ENCODE measurements around the gene ASAP3.

The ASAP3 gene

DNA sequence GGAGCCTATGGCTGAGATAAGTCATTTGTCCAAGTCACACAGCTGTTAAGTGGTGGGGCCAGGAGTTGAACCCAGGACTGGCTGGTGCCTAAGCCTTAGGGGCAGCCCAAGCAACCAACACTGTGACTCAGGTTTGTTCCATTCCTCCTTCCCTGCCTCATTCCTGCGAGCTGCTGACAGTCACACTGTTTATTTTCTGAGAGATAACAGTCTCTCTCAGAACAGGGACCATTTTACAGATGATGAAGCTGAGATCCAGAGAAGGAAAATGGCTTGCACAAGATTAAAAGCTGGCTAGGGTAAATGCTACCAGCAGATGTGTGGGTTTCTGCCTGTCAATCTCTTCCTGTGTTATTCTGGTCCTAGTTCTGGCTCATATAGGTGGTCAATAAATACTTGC, 35.1 kb downstream of the ASAP3 start:
- no peak for DNase-seq

DNA sequence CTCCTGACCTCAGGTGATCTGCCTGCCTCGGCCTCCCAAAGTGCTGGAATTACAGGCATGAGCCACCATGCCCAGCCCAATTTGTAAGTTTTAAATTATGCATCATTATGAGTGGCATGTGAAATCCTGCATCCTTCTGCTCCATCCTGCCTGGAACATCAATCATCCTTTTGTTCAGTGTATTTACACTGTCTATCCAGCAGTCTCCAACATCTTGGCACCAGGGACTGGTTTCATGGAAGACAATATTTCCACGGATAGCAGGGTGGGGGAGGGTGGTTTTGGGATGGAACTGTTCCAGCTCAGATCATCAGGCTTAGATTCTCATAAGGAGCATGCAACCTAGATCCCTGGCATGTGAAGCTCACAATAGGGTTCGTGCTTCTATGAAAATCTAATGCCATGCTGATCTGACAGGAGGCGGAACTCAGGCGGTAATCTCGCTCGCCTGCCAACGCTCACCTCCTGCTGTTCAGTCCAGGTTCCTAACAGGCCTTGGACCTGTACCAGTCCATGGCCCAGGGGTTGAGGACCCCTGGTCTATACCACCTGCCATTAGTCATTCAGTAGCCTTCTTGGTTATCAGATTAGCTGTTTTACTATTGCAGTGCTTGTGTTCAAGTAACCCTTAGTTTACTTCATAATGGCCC, 37.2 kb downstream of the ASAP3 start:
- no peak for DNase-seq

DNA sequence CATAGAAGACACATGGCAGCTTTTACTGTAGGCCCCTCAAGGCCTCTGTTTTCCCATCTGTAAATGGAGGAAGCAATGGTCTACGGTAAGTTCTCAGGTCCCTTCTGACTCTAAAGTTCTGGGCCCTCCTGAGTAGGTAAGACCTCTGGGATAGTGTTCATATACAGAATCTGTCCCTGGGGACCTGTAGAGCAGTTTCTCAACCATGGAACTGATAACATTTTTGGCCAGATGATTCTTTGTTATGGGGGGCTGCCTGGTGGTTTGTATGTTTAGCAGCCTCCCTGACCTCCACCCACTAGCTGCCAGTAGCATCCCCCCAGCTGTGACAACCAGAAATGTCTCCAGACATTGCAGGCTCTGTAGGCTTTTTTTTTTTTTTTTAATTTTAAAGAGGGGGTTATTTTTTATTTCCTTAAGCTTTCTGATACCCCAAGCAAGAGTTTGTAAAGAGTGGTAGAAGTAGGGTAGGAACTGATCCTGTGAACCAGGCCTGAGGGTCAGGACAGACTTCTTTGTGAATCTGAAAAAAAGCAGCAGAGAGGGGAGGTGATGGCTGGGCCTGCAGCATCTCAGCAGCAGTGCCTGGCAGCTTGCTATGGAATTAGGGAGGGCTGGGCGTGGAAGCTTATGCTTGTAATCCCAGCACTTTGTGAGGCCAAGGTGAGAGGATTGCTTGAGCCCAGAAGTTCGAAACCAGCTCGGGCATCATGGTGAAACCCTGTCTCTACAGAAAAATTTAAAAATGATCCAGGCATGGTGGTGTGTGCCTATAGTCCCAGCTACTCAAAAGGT, 39.2 kb downstream of the ASAP3 start:
- no peak for DNase-seq

DNA sequence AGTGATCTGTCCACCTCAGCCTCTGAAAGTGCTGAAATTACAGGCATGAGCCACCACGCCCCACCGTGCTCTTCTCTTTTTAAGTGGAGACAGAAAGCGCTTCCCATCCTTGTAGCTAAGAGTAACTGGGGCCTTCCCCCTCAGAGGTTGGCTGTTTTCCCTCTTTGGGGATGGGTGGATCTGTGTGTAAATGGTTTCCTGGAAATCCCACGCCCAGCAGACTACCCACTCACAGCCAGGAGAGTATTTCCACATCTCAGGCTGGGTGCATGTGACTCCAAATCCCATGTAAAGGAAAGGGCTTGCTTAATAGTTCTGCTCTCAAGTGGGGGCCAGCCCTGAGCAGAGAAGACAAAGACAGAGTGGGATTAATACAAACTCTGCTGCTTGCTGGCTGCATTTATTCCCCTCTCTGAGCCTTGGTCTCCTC, 39.9 kb downstream of the ASAP3 start:
- no peak for DNase-seq

DNA sequence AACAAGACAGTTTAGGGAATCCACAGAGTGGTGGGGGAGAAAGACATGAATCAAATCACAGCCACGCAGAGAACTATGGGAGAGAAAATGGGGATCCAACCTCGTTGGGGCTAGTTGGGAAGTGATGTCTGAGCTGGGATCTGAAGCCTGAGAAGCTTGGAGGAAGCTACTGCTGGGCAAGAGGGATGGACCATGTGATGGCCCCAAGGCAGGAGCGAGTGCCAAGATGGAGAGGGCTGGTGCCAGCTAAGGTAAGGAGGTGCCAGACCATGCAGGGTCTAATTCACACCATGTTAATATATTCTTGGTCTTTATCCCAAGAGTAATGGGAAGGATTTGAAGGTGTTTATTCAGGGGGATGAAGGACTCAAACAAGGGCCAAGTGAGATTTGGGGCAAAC, 41.2 kb downstream of the ASAP3 start:
- DNase-seq, result no peak

DNA sequence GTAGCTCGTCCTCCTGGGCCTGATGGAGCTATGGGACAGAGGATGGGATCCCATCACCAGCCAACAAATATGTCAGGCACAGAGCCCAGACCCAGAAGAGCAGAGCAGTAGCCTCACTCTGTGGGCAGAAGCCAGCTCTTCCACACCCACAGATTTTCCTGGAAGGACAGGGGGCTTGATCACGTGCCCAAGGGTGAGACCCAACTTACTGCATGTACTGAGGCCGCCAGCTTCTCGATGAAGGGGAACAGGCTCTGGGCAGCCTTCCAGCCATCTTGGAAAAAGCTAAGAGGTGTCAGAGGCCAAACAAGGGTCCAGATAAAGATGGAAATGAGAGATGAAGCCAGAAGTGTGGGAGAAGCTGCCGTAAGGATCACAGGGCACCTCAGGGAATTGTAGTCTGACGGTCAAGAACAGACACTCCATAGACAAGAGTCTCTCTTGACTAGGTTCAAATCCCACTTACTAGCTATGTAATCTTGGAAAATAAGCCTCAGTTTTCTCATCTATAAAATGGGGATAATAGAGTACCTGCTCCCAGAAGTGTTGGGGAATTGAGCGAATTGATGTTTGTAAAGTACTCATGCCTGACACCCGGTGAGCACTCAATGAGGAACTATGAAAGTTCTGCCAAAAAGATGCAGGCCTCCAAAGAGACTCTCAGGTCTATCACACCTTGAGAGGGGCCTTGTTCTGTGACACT, 42.4 kb downstream of the ASAP3 start:
- DNase-seq, result no peak

DNA sequence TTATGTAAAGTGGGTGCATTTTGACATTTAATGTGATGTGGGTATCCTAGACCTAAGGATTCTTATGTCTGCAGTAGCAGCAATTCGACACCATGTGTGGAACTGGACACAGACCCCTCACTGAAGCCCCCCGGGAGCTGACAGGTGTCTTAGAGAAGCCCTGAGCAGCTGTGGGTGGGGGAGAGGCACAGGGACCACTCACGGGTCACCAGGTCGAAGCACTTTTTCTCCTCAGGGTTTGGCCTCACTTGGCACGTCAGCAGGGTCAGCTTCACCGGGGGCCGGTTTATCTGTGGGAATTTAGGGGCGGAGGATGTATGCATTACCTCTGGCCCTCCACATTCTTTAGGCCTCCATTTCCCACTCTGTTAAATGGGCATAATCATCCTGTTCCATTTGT, 45.4 kb downstream of the ASAP3 start:
- DNase-seq, result no peak

DNA sequence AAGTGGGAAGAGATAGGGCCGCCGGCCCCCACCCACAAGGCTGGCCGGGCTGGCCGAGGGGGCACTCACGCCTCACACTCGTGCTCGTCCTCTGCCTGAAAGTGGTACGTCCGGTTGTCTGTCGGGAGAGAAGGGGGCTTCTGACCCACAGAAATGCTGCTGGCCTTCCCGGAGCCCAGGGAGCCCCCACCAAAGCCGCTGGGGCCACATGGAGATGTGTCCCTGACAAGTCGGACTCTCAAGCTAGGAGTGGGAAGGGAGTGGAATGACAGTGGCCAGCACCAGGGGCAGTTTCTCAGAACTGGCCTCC, 46.7 kb downstream of the ASAP3 start:
- no peak for DNase-seq

DNA sequence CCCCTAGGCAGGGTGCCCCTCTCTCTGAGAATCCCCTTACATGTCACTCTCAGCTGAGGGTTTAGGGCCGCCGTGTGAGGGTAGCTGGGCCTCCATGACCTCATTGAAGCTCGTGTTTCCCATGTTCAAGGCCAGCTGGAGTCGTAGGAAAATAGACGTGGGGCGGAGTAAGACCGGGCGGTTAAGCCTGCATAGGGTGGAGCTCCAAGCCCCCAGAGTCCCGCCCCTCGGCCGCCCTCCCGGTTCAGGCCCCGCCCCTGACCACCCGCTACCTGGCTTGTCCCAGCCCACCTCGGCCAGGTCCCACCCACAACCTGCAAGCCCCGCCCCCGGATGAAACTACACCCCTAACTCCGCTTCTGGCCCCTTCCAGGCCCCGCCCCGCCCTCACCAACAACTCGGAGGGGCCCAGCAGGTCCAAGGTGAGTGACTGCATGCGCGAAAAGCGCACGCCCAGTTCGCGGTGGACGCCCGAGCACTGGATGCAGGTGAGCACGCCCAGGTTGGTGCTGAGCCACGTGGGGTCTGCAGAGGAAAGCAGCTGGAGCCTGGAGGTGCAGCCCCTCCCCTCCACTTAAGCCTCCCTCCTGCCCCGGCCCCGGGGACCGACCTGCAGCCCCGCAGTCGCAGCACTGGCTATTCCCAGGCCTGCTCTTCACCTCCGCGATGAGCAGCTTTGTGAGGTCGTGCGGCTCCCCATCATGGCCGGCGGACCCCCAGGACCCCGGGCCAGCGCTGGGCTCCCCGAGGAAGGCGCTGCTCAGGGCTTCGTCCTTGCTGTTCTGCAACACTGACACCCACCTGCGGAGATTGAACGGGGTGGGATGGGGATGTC, 47.2 kb downstream of the ASAP3 start:
- peak in 1 of 2 donors; percentile 52 for DNase-seq

DNA sequence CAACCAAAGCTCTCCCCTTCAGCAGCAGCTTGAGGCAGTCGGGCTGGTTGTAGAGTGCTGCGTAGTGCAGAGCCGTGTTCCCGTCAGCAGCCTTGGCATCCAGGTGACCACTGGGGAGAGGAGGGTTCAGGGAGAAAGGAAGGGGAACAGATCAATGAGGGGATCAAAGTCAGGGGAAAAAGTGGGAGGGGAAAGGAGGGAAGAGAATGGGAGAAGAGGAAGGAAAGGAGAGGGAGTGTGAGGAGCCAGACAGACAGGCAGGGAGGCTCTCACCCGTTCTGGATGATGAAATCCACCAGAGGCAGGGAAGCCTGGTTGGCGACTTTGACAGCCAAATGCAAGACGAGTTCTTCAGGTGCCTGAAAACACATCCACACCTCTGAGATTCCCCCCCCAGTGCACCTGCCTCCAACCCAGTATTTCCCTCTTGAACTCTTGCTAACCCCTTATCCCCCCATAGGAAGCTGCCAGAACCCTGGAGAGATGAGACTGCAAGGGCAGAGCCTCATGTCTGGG, 49.7 kb downstream of the ASAP3 start:
- no peak for DNase-seq

DNA sequence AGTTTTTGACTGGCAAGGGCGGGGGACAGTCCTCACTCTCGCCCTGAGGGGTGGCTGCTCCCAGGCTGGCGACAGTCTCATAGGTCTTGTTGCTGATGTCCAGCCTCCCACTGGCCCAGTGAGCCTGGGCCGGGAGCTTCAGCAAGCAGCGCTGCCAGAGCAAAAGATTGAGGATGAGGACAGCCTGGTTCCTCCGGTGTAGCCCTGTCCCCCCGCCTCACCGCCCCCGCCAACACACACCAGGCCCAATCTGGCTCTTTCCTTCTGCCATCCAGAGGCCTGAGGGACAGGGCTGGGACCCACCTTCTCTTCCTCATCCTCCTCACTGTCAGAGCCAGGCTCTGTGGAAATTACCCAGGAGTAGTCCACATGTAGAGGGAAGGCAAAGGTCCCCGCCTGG, 50.9 kb downstream of the ASAP3 start:
- no peak for DNase-seq

DNA sequence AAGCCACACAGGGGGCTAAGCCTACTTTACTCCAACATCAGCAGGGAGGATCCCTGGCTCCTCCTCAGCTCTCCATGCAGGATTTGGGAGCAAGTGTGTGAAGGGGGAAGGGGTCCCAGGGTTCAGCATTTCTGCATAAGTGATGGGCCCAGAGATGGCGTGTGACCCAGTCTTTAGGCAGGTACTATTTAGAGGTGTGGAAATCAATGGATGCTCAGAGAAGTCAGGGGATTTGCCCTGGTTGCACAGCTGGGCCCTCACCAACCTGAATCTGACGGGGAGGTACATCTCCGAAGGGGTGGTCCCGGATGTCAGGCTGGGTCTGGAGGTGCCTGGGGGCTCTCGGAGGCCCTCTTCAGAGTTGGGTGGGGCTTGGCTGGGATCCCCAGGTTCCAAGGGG, 52.5 kb downstream of the ASAP3 start:
- DNase-seq, result no peak

DNA sequence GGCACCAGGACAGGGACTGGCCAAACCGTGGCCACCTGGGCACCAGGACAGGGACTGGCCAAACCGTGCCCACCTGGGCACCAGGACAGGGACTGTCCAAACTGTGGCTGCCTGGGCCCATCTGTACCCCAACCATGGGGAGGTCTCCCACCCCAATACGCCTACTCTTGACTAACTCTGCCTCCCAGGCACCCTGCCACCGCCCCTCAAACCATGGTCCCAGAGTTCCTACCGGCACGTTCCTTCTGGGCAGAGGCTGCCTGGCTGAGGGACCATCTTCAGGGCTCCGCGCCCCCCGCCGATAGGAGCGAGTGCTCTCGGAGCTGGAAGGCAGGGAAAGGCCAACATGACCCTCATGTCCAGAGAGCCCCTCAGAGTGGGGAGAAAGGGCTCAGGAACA, 53.2 kb downstream of the ASAP3 start:
- DNase-seq, result no peak

DNA sequence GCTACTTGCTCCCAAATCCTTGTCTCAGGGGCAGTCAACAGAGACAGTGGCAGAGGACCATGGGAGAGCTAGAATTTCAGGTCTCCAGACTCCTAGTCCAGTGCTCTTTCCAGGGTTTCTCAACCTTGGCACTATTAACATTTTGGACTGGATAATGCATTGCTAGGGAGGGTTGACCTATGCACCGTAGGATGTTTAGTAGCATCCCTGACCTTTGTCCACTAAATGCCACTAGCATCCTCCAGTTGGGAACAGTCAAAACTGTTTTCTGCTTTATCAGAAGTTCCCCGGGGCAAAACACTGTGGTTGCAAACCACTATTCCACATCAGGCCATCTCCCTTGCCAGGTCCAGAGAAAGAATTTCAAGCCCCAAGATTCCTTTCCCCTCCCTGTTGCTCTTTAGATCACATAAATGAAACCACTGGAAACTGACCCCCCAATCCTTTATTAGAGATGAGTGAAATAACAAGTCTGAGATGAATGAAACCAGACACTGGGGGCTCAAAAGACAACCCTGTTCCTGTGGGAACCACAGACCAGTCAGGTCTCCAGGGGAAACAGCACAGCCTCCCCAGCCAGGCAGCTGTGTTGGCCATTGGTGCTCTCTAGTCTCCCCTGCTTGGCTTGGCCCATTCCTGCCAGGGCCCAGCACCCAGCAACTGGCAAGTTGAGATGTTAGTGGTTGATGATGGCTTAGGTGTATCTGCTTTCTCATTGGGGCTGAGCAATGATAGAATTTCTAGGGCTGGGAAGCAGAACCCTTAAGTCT, 55.7 kb downstream of the ASAP3 start:
- DNase-seq, result no peak

DNA sequence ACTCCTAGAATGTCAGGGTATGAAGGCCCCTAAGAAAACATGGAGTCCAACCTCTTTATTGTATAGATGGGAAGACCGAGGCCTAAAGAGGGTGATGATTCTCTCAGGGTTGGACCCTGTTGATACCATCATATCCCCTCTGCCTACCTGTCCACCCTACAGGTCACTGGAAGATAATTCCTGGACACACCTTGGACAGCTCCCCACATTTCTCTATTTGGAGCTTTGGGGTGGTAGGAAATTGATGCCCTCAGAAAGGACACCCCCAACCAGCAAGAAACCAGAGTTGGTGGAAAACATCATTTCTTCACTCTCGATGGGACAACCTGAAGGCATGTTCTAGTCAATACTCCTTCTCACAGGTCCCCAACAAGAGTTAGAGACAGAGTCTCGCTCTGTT, 56.4 kb downstream of the ASAP3 start:
- no peak for DNase-seq

DNA sequence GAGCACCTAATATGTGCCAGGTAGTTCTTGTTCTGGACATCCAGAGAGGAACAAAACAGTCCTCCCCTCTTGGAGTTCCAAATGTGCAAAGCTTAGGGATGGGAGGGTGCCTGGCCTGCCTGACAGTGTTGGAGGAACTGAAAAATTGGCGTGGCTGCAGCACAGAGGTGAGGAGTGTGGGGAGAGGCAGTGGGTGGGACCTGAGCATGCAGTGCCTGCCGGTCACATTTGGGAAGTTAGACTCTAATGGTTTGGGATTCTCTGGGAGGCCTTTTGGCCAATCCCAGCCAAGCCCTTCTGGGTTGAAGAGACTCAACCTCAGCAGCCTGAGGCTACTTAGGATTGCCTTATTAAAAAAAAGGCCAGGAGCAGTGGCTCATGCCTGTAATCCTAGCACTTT, 57.2 kb downstream of the ASAP3 start:
- DNase-seq, result no peak

DNA sequence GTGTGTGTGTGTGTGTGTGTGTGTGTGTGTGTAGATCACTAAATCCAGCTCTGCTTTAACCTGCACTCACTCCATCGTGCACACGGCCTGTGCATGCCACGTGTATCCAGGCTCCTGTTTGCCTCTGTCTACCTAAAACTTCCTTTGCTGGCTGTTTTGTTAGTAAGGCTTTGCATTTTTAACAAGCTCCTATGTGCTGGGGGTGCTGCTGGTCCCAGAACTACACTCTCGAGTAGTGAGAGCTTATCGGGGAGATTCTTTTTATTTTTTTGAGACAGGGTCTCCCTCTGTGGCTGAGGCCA, 58.8 kb downstream of the ASAP3 start:
- no peak for DNase-seq

DNA sequence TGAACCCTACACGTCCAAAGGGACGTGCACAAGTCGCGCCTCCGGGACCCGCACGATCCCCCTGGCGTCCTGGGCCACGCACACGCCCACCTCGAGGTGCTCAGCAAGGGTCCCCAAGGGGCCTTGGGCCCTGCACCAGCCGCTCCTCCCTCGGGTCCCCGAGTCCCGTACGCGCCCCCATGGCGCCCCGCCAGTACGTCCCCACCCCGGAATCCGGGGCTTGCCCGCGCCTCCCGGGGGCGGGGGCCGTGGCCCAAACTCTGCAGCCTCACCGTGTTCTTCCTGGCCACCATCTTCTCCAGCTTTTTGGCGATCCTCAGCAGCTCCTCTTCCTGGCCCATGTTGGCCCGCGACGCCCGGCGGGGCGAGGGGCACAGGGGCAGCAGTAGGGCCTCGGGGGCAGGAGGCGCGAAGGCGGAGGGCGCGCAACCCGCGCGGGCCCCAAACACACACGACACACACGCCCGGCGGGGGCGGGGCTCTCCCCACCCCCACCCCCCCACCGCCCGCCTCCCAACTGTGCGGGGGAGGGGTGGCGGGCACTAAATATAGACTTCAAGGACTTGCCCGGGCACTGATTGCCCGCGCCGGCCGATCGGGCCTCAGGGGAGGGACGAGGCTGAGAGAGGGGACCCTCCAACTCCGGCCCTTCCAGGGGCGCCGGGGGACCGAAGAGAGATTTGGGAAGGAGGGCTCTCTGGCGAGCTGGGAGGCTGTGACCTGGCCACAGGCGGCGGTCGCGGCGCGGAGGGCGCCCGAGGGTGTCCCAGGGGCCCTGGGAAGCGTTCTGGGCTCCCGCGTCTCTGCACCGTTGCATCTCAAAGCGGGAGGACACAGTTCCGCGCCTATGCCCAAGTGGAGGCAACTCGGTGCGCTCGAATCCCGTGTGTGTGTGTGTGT, 59.4 kb downstream of the ASAP3 start, which contains the start of gene TCEA3:
TCEA3 (minus strand) TSS at position 456 of the 900 bp plus-strand sequence; CDS start at position 341, 115 bp downstream.
- peak; percentile 32 to 36 for DNase-seq

DNA sequence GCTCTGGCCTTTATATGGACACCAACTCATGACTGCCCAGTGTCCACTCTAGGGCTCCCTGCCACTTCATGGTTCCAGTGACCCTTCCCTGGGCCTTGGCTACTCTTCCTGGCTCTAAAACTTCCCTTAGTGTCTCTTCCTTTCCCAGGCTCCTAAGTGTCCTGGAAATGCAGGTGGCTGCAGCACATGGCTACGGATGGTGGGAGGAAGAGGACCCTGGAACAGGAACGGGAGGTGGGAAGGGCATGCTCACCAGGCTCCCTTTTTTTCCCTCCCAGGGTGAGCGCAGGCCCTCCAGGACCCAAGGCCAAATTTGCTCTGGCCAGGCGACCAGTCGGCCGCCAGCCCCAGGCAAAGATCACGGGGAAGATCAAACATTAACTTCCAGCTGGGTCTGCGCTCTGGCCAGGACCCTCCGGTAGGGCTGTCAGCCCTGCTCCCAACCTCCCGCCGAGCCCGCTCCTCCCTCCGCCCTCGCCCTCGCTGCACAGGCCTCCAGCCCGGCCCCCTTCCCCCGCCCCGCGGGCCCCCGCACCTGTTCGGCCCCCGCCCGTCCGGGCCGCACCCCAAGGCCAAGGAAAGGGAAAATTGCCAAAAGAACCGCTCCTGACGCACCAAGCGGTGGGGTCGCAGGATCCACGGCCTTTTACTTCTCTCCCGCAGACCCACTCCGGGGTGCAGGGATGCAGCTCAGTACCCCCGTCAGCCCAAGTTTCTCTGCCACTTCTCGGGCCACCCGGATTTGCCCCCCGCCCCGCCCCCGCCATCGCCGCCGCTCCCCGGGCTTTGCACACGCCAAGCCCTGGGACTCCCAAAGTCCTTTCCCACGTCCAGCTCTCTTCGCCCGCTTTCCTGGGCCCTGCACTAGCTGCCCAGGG, 60.3 kb downstream of the ASAP3 start:
- DNase-seq, result peak; percentile 20 to 35

DNA sequence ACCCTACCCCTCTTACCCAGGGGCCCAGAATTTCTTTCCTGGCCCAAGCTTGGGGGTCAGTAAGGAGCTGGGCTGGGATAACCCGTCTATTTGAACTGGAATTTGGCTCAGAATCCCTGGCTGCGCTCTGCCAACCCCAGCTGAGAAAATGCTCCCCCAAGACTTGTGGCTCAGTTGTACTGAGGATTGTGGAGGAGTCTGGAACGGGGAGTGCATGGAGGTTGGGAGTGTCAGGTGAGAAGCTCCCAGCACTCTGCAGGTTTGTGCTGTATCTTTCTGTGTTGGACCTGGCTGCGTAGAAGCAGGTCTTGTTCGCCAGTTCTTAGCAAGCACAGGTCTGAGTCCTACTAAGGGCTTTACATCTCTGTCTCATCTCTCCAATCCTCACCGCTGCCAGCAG, 61.0 kb downstream of the ASAP3 start:
- DNase-seq, result peak in 1 of 2 donors; percentile 3
